GM23248 (cell line): ENCODE results near the gene NAE1.

ENCODE experiments used
- EZH2 ChIP-seq: fragments of 200-600 bp; sonication (generic); IDR thresholded peaks from 2 replicates; pipeline ENCODE4 v1.6.1; 2018; ENCODE audit warnings: antibody characterized with exemption, mild to moderate bottlenecking; ENCODE audit not compliant: insufficient read depth, poor library complexity, severe bottlenecking
- EZH2phosphoT487 ChIP-seq: fragments of 200-600 bp; sonication (generic); IDR thresholded peaks from 2 replicates; pipeline ENCODE4 v1.6.1; 2018; ENCODE audit warnings: antibody characterized with exemption, moderate library complexity, mild to moderate bottlenecking, low read depth; ENCODE audit not compliant: insufficient read depth

- TF ChIP-seq EZH2: no peak
- TF ChIP-seq EZH2phosphoT487: no peak
These were observed 10.6 kb upstream of the NAE1 start for GRCh38 chr16:66841366-66841765.
